Measurements from ENCODE around the gene SLC22A31.

SLC22A31 gene

DNA sequence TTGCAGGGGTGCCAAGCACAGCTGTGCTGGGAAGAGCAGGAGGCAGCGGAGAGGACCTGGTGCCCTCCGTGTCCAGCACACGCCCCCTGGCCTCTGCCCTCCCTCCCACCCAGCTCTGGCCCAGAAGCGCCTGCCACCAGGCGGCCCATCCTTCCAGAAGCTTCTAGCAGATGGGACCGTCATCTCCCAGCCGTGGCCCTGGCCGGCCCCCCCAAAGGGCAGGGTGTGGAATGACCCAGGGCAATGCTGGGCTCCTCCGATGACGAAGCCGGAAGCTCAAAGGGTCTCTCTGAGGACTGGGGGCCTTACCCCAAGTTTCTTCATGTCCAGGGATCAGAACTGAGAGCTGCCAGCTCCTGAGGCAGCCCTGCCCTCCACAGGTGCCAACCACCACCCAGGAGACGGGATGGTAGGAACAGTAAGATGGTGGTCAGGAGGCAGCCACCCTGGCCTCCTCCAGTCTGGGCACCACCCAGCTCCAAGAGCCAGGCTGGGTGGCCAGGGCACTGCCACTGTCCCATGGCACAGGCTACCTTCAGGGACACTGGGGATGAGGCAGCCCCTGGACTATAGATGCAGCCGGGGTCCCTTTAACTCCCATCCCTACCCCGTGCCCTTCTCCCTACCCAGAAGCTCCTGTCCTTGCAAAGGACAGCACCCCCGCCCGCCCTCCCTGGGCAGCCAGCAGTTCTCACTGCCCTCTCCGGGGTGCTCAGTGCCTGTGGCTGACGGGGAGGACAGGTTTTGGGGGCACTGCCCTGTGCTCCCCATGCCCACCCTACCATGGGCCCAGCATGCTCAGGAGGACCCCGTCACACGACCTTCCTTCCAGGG is 35.3 kb downstream of the SLC22A31 start:
- no peak for DNase-seq (ENCODE audit: low read depth)

DNA sequence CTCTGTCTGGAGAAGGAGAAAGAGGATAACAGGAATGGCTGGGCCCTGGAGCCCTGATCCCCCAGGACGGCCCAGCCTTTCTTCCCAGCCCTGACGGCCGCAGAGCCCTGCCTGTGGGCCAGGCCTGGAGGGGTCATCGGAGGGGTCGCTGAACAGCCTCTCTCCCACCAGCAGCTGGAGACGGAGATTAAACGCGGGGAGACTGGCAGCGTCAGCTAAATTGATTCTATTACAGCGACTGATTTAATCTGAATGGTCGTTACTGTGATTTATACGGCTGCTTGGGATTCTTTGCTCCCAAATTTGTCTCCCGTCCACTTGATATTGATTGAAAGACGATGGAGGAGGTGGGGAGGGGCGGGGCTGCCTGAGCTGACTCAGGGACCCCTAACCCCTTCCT is 35.9 kb downstream of the SLC22A31 start:
- no peak for DNase-seq (ENCODE audit: low read depth)

- no peak for DNase-seq (ENCODE audit: low read depth)
Measured at GRCh38 chr16:89163297-89163696, 37.0 kb downstream of the SLC22A31 start.

DNA sequence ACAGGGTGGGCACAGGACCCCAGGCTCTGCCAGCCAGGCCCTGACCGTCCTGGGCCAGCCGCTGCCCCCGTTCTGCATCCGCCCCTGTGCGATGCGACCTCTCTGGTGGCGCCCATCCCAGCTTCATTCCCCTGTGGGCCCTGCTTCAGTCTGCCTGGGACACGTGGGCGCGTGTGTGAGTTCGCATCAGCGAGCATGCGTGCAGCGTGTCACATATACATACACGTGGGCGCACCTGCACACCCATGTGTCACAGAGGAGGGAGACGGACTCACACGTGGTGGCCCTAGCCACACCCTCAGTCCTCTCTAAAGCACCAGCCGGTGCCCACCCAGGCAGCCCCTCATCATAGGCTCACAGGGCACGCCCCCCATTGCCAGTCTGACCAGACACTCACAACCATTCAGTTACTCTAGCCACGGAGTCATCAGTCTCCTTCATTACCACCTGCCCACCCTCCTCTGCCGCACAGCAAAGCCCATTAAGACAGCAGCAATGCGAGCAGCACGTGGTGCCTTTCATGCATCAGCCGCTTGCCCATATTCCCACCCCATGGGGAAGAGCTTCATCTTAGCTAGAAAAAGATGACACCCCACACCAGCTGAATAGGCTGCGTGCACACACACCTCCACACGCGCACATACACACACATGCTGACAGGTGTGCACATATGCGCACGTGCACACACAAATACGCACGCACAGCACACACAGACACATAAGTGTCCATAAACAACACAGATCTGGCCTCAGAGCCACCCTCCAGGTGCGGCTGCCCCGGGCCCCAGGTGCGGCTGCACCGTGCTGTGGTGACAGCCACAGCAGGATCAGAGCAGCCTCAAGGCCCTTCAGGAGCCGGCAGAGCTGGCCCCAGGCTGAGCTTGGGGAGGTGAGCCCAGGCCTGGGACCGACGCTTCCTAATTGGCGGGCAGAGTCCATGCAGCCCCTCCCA is 38.3 kb downstream of the SLC22A31 start:
- DNase-seq (ENCODE audit: low read depth) = no peak

GRCh38 chr16:89160977-89161701 is 39.2 kb downstream of the SLC22A31 start:
- no peak for DNase-seq (ENCODE audit: low read depth)

DNA sequence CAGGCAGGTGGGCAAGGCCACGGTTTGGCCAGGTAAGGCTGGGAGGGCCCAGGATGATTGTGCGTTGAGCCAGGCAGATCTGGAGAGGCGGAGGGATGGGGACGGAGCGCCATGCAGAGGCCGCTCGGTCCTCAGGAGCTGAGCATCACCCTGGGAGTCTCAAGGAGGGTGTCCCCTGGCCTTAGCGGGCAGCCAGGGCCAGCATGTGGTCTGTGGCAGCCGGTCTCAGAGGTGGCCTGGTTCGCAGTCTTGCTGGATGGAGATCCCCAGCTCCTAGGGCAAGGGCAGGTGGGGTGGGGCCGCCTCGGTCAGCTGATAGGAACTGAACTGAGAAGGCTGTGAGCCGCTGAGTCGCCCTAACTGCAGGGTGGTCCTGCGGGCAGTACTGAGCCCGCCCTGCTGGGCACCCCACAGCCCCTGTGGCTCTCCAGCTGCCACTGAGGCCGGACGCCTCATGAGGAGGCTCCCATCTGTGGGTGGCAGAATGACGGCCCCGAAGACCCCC is 40.4 kb downstream of the SLC22A31 start:
- DNase-seq (ENCODE audit: low read depth) = no peak

- no peak for DNase-seq (ENCODE audit: low read depth)
Measured at GRCh38 chr16:89159066-89159849, 41.1 kb downstream of the SLC22A31 start.

GRCh38 chr16:89157778-89158177 is 42.6 kb downstream of the SLC22A31 start:
- DNase-seq (ENCODE audit: low read depth) = no peak

- DNase-seq (ENCODE audit: low read depth) = no peak
Measured at GRCh38 chr16:89156740-89157645, 43.3 kb downstream of the SLC22A31 start.

DNA sequence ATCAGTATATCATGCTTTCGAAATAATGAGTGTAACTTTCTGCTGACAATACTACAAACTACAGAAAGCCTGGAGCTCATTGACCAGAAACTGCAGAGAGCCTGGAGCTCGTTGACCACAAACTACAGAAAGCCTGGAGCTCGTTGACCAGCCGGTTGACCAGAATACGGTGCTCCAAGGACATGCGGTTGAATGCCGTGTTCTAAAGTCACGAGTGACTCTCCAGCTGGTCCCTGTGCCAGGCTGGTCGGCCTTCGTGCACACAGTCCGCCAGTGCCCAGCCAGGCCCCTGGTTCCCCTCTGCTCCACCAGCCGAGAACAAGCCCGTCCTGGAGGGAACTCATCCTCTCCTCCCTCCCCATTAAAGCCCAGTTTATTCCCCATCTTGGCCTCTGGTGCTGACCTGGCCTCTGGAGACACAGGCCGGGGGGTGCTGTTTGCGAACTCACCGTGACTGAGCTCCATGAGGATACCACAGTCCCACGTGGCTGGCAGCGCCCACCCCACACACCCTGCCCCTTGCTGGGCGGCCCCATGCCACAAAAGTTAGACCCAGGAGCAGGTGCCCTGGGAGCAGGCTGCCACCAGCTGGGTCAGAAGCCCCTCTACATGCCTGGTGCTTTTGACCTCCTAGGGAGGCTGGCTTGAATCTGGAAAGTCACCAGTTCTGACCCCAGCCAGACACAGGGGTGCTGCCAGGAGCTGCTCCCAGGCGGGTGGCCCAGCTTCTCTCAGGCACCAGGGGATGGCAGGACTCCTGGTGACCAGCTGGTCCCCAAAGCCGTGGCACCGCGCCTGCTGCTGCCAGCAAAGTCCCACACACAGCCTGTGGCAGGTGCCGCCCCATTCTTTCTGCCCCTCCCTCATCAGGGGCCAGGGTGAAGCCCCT is 44.2 kb downstream of the SLC22A31 start:
- DNase-seq (ENCODE audit: low read depth) = no peak

- DNase-seq (ENCODE audit: low read depth) = no peak
Measured at GRCh38 chr16:89155184-89155679, 45.1 kb downstream of the SLC22A31 start.

DNA sequence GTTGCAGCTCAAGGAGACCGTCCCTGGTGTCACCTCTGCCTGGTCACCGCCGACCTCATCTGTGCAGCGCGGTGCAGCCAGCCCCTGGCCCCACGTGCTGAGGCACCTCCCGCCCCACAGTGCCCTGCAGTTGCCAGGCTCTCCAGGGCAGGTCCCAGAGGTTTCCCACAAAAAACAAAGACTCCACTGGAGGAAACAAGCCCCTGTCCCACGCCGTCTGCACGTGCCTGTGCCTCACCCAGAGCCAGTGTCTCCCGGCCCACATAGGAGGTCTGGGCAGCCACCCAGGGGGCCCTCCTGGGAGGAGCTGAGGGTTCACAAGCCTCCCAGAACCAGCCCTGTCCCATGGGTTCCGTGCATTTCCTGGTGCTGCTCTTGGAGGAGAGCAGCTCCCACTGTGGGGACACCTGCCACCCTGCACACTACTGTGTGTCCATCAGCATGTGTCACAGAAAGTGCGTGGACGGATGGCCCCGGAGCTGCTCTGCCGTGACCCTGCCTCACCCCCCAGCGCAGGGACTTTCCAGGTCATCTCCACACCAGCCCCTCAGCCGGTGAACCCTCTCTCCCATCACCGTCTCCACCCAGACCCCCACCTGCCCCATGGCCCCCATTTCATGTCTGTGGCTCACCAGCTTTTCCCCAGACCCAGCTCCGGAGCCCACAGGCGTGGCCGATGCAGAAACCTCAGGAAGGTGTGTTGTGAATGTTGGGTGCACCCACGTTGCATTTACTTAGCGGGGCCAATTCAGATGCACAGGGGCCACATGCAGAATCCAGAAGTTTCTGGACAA is 45.8 kb downstream of the SLC22A31 start:
- DNase-seq (ENCODE audit: low read depth) = no peak

GRCh38 chr16:89153848-89154271 is 46.5 kb downstream of the SLC22A31 start:
- no peak for DNase-seq (ENCODE audit: low read depth)

DNA sequence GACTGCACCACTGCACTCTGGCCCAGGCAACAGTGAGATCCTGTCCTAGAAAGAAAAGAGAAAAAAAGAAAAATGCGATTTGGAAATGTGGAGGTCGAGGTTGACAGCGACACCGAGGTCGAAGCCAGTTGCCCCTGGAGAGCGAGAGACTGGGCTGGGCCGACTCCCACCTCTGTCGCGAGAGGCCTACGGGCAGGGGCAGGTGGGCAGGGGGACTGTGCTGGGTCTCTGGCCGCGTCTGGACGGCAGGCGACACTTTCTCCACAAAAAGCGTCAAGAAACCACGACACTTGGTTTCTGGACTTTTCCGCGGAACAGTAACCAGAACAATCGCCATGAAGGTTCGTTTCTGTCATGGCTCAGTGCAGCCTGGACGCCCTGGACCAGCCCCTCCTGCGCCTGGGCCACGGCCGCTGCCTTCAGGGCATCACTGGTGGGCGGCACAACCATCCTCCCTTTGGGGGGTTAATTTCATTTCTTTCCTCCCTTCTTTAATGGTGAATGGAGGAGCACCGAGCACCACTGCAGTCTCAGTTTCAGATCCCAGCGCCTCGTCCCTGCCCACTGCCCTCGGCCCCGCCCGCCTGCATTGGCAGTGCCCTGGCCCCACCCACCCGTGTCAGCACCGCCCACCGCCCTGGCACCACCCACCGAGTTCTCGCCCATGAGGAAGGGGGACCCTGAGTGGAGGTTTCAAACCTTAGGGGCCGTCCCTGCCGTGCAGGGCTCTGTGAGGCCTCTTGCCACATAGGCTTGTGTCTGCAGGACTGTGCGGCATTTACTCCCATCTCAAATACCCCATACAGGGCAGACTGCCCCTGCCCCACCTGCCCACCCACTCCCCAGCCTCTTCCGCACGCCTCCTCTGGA is 47.3 kb downstream of the SLC22A31 start:
- no peak for DNase-seq (ENCODE audit: low read depth)

GRCh38 chr16:89150981-89151380 is 49.4 kb downstream of the SLC22A31 start:
- DNase-seq (ENCODE audit: low read depth) = no peak

- DNase-seq (ENCODE audit: low read depth) = no peak
Measured at GRCh38 chr16:89150090-89150835, 50.1 kb downstream of the SLC22A31 start.
